ENCODE measurements around the gene MPND.

Gene MPND

DNA sequence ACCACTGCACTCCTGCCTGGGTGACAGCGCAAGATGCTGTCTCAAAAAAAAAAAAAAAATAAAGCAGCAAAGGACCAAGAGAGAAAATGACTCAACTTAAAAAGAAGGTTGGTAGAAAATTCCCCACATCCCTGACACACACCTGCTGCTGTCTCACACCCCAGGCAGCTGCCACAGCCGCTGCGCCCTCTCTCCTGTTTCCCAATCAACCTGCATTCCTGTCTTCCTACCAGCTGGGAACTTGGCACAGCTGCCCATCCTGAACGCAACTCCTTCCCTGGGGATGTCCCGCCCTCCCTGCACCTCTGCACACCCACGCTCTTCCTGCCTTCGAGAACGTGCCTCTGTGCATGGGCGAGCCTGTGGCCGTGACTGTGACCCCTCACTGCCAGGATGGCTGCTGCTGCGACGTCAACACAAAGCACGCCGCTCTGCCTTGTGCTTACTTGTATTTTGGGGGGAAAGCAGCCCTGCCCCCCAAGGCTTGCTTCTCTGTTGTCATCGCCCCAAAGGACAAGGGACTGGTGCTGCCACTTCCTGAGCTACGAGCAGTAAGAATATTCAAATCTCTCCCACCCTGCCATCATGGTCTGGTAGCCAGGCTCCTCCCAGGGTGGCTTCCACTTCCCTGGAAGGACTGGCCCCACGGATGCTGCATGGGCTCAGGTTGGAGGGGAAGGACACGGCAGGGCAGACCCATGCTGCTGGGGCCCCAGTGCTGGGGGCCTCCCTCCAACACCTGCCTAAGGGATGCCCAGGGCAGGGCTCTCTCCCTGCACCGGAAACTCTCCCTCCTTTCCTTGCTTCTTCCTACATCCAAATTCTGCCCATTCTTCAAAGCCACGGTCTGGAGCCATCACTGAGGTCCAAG lies 36.3 kb downstream of the MPND start:
- DNase-seq (ENCODE audit: low spot score): no peak

DNA sequence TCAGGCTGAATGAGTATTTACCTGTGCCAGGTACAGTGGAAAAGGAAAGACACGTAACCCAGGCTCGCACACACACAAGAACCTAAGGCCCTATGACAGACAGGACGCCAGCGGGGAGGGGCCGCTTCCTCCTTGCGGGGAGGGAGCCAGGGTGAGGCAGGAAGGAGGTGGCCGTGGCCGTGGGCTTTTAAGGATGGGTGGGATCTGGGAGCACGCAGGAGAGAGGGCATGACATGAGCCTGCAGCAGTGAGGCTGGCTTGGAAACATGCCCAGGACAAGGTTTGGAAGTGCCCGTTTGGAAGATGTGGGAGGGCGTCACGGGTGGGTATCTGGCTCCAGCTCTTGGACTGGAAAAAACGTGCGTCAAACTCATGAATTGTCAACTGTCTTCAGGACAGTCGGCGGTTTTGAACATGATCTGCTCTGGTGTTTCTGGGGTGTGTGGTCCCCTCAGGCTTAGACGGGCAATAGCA lies 36.9 kb downstream of the MPND start:
- DNase-seq (ENCODE audit: low spot score): no peak

DNA sequence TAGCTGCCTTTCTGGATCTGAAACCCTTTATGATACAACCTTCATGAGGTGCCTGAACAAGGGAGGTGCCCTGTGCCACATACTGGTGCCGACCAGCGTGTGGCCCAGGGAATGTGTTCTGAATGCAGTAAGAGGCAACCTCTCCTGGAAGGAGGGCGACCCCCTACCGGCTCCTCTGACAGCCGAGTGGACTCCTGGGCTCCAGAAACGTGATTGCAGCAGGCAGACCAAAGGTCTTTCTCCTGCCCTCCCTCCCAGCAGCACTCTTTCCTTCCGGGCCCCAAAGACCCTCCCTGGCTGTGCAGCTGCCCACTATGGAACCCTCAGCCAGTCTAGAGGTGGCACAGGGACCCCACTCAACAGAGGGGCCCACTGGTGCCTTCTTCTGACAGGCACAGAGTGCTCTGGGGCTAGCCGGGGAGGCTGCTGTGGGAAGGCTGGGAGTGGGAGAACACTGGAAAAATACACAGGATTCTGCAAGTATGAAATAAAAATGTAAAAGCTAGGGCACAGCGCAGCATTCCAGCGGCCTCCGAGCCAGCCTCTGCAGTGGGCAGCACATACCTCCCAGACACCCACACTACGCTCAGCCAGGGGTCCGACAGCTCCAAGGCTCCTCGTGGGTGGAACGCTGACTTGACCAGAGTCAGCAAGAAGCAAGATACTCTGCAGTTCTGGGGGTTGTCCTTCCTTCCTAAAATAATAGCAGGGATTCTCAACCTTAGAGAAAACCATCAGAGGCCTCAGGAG lies 42.1 kb downstream of the MPND start:
- peak; percentile 56 for DNase-seq (ENCODE audit: low spot score)

DNA sequence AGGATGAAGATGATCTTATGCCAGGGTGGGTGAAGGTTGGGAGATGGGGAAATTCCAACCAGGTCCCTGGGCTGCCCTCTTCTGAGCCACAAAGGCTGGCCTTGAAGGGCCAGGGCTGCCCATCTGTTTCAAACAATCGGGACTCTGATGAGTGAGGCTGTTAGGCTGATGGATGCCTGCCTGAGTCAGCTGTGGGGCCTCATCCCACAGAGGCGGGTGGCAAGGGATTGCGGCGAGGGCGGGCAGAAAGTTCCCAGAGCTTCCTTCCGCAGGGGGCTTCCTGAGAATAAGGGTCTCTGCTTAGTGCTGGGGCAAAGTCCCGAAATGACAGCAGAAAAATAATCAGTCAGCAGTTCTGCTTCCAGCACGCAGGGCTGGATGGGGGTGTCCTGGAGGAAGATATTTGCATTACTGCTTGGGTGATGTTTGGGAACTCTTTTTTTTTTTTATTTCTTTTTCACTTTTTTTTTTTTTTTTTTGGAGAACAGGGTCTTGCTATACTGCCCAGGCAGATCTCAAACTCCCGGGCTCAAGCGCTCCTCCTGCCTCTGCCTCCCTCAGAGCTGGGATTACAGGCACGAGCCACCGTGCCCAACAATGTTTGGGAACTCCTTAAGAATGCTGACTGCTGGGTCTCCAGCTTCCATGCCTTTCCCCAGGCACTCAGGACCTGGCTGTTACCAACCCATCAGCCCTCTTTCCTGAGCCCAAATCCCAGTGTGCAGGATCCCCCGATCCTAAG lies 42.9 kb downstream of the MPND start:
- DNase-seq (ENCODE audit: low spot score): peak; percentile 57

DNA sequence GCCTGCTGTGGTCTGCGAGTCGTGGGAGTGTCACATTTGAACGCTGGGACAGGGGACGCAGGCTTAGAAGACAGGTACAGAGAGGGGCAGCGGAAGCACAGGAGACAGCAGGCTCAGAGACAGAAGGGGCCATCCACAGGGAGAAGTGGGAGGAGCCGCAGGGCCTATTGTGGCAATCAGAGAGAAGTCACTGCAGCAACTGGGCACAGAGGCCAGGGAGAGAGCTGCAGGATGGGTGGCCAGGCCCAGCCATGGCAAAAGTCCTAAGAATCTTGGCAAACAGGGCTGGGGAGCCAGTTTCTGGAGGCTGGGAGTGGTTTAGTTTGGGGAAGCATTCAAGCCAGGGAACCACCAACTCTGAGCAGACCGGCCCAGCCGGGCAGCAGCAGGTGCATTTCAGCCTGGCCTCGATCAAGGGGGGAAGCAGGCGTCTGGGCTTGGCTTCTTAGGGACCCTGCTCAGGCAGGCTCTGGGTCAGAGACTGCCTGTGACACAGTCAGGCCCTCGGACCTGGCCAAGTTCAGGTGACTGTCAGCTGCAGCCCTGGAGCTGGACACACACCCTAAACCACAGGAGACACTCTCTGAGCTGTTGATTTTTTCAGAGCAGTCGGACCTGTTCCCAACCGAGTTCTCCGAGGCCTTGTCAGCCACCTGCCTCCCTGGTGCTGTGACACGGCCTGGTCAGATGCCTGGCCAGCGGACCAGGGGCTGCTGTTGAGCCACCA lies 45.1 kb downstream of the MPND start:
- DNase-seq (ENCODE audit: low spot score): peak; percentile 64

DNA sequence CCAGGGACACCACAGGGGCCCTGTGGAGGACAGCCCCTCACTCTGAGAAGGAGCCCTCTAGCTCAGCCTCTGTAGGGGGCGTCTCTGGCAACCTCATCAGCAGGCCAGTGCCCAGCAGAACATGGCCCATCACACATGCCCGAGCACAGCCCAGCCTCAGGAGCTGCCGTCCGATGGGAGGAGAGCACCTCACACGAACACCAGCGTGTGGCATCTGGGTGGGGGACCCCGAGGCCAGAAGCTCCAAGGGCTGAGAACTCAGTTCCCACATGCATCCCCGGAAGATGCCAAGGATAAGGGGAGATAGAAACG lies 45.7 kb downstream of the MPND start:
- no peak for DNase-seq (ENCODE audit: low spot score)

DNA sequence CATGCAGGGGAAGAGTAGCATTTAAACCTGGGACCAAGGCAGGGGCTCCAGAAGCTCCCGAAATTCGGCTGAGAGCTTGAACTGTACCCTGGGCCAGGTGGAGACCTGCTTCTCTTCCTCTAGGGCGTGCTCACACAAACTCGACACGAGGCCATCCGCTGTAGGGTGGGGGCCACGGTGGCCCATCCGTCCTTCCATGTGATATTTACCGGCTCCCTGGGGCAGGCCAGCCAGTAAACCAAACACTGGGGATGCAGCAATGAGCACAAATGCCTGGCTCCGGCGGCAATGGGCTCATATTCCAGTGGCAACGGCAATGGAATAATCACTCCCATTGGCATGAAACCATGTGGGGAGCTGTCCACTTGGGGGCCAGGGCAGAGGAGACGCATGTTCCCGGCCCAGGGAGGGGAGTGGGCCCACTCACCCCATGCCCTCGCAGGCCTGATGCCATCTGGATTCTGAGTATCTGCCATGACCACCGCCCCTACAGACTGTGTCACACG lies 46.2 kb downstream of the MPND start:
- no peak for DNase-seq (ENCODE audit: low spot score)

DNA sequence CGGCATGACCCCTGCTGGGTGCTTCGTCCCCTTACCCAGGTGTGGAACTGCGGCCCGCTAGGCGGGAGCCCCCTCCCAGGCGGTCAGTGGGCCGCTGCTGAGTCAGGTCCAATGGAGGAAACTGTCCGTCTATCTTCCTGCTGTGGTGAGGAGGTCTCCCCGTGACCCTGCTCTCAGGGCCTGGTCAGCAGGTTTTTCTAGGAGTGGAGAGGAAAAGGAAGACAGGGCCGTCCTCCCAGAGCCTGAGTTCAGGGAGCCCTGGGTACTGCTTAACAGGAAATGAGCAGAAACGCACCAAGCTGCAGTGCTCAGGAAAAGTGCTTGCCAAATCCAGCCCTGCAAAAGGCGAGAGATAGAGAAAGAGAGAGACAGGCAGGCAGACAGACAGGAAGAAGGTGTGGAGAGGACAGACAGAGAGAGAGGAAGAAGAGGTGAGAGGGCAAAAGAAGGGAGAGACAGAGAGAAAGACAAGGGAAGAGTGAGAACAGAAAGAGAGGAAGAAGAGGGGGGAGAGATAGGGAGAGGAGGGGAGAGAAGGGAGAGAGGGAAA lies 46.7 kb downstream of the MPND start:
- DNase-seq (ENCODE audit: low spot score): no peak

DNA sequence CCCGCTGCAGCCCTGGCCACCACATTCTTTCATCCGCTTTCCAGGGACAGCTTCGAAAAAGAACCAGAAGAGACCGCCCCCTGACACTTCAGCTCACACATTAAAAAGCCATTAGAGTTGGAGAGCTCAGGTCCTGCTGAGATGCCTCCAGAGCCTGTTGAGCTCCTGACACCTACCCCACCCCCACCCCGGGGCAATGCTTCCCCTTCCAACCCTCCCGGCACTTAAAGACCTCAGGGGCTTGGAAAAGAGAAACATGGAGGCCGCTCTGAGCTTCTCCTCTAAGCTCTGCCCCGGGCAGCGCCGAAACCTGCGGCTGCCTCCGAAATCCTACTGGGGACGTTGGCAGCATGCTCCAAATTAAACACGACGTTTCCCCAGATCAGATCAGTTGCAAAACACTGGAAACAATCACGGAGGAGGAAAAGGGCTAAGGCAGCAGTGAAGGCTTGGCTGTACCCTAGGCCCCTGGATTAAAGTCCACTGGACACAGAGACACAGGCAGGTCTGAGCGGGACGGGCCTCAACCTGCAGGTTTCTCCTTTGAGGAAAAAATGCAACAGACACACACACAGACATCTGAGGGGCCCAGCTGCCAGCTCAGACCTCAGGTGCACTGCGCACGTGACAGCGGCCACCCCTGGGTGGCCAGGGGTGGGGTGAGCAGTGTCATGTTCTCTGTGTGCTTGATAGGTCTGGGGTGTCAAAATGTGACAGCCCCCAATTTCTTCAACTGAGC lies 47.4 kb downstream of the MPND start:
- DNase-seq (ENCODE audit: low spot score): no peak

DNA sequence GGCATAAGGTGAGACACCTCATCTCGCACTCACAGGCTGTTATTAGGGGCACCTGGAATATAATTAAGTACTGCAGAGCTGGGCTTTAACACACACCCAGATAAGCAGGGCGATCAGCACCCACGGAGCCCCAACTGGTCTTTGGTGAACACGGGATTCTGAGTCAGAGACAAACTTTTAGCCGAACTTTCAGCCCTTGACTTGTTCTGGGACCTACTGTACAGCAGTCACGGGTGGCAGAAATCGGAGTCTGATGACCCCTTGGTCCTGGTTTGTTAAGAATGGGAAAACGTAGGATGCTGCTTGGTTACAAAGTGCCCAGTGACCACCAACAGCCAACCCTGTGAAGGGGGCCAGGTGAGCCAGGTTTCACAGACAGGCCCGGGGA lies 47.9 kb downstream of the MPND start:
- no peak for DNase-seq (ENCODE audit: low spot score)

DNA sequence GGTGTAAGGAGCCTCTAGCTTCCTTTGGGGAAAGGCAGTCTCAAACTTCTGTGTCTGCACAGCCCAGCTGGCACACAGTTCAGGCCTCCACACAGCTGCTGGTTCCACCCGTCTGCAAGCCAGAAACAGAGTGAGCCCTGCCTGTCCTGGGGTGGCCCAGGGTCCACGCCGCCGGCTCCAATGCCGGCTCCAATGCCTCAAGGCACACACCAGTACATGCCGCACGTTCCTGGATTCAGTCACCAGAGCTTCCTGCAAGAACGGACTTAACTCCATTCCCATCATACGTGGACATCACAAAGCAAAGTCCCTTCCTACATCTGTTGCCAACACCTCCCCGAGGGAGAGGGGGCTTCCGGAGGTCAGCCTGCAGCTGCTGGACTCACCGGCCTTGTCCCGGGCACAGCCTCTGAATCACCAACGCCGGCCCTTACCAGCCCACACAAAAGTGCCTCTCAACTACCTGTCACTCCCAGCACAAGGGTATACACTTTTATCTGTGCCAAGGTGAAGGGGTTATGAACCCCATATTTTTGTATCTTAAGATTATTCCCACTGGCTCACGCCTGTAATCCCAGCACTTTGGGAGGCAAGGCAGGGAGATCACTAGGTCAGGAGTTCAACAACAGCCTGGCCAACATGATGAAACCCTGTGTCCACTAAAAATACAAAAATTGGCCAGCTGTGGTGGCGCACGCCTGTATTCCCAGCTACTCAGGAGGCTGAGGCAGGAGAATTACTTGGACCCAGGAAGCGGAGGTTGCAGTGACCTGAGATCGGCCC lies 48.5 kb downstream of the MPND start:
- no peak for DNase-seq (ENCODE audit: low spot score)

DNA sequence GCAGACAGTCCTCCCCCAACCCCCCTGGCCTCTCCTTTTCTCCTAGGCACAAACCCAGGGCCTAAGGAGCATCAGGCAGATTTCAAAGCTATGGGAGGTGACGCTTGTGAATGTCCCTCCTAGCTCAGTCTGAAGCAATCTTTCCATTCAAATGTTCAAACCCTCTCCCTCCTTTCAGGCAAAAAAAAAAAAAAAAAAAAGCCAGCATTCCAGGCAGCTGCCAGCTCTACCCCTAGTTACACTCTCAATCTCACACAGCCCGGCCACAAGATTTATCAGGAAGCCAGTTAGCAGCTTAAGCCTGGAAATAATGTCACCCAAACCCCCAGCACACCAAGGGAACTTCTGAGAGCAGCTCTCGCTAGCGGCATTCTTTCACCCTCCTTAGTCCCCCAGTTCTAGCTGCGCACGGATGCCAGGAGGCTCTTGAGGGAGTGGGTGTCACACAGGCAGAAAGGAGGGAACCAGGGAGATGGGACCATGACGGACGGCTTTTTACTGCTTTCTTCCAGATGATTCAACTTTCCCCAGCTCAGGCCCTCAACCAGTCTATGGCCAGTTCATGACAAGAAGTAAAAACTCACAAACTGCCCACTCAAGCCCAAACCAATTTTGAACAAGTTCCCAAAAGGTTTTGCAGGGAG lies 50.7 kb downstream of the MPND start:
- no peak for DNase-seq (ENCODE audit: low spot score)

DNA sequence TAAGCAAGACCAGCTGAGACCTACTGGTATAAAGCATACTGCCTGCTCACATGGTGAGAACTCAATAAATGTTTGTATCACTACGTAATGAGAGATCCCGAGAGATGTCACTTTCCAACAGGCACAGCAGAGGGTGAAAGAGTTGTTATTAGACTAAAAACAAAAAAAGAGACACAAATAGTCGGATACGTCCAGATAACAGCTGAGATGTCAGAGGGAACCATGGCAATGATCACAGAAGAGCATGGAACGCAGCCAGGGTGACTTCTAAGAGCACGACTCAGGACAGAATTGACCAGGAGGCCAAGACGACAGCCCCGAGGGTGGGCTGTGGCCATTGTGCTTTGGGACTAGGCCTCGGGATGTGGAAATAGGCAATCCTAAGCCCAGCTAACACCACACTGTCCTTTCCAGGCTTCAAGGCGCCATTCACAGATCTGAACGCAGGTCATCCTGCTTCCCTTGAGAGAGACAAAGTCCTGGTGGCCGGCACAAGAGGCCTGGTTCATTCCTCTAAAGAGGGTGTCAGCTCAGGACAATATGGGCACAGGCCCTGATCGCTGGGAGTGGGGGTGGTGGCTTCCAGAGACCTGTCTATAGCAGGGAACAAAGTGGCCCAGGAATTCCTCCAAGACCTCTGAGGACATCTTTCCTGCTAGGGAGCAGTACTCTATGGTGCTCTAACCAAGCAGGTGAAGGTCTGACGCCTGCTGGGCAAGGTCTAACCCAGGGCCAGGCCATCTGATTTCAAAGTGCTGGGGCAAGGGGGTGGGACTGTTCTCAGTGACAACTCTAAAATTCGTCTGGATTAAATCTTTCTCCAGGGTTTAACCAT lies 53.8 kb downstream of the MPND start:
- no peak for DNase-seq (ENCODE audit: low spot score)

DNA sequence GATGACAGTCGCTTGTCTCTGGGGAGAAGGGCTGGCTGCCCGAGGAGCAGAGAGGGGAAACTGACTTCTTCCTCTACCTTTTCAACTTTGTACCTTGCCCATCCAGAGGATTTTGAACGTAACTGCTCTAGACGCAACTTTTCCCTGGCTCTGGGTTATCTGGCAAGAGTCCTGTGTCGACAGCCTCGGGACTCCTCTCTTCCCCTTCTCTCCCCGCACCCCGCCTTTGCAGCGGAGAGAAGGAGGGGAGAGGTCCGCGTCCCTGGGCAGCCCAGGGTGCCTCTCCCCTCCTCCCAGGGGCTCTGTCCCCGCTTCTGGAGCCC lies 56.4 kb downstream of the MPND start:
- DNase-seq (ENCODE audit: low spot score): no peak

DNA sequence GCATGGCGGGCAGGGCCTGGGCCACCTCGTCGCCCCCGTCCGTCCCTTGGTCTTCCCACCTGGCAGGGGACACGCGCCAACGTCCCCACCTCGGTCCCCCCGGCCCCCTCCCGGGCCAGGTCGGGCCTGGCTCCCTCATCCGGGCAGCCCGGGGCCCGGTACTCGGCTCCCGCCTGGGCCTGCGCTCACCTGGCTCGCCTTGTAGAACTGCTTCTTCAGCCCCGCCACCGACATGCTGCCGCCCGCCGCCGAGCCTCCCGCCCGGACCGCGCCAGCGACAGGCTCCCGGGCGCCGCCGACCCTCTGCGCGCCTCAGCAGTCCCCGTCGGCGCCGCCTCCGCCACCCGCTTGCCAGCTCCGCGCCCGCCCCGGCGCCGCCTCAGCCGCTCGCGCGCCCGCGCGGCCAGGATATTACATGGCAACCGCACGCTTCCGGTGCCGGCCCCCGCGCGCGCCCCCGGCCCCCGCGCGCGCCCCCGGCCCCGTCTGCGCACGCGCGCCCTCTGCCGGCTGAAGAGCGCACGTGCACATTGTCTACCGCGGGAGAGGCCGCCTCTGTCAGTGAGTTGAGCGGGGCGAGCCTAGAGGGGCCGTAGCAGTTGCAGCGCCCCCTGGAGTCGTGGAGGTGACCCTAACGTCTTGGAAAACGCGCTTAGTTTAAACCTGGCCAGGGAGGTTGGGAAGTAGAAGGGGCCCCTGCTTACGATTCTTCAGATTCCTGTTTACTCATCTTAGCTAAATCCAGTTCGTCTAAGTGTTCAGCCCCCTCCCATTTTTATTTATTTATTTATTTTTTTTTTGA lies 57.0 kb downstream of the MPND start, which contains the start of gene SH3GL1:
SH3GL1 (minus strand) TSS at position 413 of the 802 bp plus-strand sequence; CDS start at position 234, 179 bp downstream.
- DNase-seq (ENCODE audit: low spot score): peak; percentile 95

DNA sequence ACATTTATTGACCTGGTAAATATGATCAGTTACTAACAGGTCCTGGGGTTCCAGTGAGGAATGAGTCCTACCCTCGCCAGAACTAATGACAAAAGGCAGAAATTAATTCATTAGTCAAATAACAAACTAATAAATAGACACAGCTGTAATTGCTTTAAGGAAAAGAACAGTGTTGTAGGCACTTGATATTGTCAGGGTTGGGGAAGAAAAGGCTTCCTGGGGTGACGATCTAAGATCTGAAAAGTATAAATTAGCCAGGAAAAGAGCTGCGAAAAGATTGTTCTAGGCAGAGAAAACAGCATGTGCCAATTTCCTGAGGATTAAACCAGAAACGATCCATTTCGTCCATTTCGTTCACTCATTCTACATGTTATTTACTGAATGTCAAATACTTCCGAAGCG lies 58.4 kb downstream of the MPND start:
- no peak for DNase-seq (ENCODE audit: low spot score)

DNA sequence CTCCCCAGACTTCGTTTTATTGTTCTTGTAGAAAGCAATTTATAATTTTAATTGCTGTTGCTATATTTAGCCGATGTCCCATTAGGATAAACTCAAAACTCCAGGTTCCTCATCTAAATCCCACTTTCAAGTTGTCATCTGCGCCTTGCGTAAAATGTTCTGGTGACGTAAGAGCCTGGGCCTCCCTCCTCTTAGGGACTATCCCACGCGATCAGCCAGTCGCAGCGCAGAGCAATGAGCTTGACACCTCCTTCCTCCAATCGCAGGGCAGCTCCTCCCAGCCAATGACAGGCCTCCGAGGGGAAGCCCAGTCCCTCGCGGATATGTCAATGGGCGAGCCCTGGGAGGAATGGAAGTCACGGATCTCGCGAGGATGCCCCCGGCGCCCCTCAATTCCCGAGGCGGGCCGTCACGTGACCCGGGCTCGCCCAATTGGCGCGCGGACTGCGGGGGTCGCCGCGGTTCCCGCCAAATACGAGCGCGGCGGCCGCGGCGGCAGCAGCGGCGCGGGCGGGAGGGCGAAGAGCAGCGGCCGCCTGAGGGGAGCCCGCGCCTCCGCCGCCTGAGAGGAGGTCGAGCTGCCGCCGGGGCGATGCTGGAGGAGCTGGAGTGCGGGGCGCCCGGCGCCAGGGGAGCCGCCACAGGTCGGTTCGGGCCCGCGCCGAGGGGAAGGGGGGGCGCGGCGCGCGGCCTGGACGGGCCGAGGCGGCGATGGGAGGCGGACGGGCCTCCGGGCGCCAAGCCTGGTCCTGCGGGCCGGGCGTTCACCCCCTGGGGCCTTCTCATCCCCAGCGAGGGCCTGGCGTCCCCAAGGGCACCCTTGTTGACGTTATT lies 59.0 kb downstream of the MPND start, which contains the start of gene CHAF1A:
CHAF1A (plus strand) TSS at position 470 of the 834 bp plus-strand sequence; CDS start at position 593, 123 bp downstream.
- peak; percentile 99 for DNase-seq (ENCODE audit: low spot score)
